Erythroblast (primary cell): ENCODE results near the gene PIGS.

Experiments used
- GATA1 ChIP-seq: IDR thresholded peaks from 2 replicates; pipeline ENCODE4 v1.6.1; 2011; ENCODE audit warnings: low read depth, mild to moderate bottlenecking, control low read depth, low read length, moderate library complexity
- POLR2A ChIP-seq: IDR thresholded peaks from 2 replicates; pipeline ENCODE4 v1.6.1; 2011; ENCODE audit warnings: mild to moderate bottlenecking, low read length

DNA sequence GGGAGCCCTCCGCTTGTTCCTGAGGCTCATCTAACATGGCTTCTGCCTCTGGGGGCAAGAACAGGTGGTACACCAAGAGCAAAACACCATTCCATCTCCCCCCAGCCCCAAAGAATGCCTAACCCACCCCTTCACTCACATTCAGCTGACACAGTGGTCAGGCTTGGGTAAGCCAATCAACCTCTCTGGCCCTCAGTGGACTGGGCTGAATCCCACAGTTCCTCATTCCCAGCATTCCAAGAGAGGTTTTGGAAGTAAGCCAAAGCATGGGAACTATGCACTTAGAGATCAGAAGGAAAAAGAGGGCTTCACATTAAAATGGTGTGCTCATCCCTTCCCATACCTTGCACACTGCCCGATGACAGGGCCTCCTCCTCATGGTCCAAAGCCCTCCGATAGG is 7.8 kb downstream of the PIGS start:
- TF ChIP-seq POLR2A, result no peak
- no peak for TF ChIP-seq GATA1
